Measurements from ENCODE around the gene FOXG1.

FOXG1 gene

DNA sequence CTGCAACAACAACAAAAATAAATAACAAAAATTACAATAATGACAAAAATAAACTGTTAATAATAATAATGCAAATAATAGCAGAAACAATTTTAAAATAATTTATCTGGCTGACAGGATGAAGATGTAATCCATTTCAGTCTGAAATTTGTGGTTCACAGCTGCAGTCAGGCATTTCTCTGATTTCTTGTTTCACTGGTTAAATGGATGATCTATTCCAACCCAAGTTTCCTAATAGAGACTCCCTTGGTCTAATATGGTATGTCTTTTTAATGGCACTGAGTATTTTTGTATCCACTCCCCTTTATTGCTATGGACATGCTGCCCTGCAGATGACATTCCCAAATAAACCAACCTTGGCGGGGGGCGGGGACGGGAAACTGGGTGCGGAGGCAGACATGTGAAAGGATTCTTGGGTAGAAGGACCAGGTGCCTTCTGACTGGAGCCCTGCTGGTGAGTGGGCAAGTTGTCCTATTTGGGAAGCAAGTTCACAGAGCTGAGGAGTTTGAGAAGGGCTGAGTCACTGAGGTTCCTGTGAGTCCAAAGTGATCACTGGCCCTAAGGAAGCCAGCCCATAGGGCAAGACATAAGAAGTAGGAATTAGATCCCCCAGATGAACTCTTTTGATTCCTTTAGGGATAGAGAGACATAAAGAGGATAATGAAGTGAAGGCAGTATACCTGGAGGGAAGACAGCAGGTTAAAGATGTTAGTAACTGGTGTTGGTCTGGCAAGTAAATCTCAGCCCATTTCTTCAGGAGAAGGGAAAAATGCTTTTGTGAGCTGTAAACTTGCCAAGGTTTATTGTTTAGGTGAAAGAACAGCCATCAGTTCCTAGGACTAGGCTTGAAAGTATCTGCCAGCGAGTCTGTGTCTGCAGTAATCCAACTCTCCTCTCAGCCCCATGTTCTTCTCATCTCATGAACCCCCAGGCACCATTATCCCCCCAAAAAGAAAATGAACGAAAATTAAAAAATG lies 14.5 kb downstream of the FOXG1 start:
- in situ Hi-C loops (cut with HindIII; ENCODE audit: low sequenced_read_pairs), result no loop called here

DNA sequence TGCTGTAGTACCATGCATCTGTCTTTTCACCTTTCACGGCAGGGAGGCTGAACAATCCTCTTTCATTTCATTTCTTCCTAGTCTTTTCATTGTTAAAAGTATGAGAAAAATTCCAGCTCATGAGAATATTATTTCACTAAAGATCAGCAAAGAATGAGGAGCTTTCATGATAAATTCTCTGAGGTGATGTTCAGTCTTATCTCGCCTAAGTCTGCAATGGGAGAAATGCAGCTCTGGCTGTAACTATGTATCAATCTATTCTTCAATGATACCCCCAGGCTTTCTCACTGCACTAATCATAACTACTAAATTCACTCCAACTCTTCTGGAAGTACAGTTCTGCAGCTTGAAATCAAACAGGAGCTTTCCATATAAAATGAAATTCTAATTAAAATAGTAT lies 15.7 kb downstream of the FOXG1 start:
- H3K4me3 ChIP-seq (ENCODE audit: low read depth, low read length), result no peak overlapping the region
- in situ Hi-C loops (cut with HindIII; ENCODE audit: low sequenced_read_pairs), result no loop called here
- TF ChIP-seq, protein P1, sequence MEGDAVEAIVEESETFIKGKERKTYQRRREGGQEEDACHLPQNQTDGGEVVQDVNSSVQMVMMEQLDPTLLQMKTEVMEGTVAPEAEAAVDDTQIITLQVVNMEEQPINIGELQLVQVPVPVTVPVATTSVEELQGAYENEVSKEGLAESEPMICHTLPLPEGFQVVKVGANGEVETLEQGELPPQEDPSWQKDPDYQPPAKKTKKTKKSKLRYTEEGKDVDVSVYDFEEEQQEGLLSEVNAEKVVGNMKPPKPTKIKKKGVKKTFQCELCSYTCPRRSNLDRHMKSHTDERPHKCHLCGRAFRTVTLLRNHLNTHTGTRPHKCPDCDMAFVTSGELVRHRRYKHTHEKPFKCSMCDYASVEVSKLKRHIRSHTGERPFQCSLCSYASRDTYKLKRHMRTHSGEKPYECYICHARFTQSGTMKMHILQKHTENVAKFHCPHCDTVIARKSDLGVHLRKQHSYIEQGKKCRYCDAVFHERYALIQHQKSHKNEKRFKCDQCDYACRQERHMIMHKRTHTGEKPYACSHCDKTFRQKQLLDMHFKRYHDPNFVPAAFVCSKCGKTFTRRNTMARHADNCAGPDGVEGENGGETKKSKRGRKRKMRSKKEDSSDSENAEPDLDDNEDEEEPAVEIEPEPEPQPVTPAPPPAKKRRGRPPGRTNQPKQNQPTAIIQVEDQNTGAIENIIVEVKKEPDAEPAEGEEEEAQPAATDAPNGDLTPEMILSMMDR (IDR thresholded peaks at IDR 0.05; ENCODE audit: low read depth, low read length), result no peak
- DNase-seq (ENCODE audit: low read depth, low spot score), result no peak

More for the DNA sequence above, 14.5 kb downstream of the FOXG1 start:
- no peak for DNase-seq (ENCODE audit: low read depth, low spot score)
- H3K4me3 ChIP-seq (ENCODE audit: low read depth, low read length), result no peak overlapping the region
- TF ChIP-seq, protein P1 (IDR thresholded peaks at IDR 0.05; ENCODE audit: low read depth, low read length), result no peak

DNA sequence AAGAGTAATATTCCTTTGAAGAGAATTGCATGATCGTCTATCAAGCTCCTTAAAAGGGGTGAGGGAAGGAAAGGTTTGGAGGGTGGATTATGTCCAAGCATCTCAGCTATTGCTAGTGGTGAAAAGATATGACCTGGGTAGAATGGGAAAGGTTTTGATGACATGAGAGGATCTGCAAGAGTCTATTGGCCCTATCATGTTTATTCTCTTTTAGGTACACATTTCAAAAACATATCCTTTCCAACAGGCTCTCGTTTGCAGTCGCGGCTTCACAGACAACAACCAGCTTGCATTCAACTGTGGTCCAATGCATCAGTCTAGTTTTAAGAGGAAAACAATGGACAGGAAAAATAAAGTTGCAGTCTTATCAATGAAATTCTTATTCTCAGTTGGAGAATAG lies 17.1 kb downstream of the FOXG1 start:
- in situ Hi-C loops (cut with HindIII; ENCODE audit: low sequenced_read_pairs), result no loop called here
- H3K4me3 ChIP-seq (ENCODE audit: low read depth, low read length), result no peak overlapping the region
- no peak for DNase-seq (ENCODE audit: low read depth, low spot score)
- TF ChIP-seq, protein P1 (IDR thresholded peaks at IDR 0.05; ENCODE audit: low read depth, low read length), result no peak

DNA sequence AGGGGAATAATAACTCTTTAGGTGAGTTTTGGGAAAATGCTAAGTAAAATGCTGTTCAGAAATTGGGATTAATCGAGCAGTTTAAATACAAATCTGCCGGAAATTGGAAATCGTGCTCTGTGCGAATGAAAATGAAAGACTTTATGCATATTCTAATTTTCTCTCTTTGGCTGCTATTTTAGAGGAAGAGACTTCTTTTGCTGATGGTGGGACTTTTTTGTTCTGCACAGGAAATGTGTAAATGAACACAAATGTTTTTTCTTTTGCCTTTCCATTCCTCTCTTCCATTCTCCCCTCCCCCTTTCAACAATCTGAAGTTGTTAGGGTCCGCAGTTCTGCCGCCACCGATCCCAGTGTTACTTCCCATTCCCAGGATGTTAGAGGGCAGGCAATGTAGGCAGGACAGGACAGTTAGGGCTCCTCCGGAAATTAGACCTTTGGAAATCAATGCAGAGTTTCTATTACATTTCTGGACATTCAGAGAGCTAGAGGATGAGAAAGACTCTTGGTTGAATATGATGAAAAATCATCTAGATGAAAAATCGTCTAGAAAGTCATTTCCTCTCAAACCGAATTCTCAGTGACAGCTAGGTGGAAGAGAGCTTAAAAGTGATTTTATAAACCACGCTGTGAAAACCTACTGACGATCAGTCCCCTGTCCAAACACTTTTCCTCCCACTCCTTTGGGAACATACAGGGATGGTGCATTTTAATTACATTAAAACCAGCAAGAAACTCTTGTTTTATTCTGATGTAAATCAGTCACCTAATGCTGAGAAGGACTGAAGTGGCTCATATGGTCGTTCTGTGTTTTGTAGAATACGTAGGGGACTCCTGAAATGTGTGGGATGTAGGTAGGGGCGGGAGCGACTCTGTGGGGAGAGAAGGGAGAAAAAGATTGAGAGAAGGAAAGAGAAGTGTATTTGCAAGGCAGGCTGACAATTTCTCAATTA lies 17.8 kb downstream of the FOXG1 start:
- H3K4me3 ChIP-seq (ENCODE audit: low read depth, low read length), result peak overlapping the region; percentile 47
- in situ Hi-C loops (cut with HindIII; ENCODE audit: low sequenced_read_pairs), result no loop called here
- no peak for DNase-seq (ENCODE audit: low read depth, low spot score)
- TF ChIP-seq, protein P1 (IDR thresholded peaks at IDR 0.05; ENCODE audit: low read depth, low read length), result no peak

DNA sequence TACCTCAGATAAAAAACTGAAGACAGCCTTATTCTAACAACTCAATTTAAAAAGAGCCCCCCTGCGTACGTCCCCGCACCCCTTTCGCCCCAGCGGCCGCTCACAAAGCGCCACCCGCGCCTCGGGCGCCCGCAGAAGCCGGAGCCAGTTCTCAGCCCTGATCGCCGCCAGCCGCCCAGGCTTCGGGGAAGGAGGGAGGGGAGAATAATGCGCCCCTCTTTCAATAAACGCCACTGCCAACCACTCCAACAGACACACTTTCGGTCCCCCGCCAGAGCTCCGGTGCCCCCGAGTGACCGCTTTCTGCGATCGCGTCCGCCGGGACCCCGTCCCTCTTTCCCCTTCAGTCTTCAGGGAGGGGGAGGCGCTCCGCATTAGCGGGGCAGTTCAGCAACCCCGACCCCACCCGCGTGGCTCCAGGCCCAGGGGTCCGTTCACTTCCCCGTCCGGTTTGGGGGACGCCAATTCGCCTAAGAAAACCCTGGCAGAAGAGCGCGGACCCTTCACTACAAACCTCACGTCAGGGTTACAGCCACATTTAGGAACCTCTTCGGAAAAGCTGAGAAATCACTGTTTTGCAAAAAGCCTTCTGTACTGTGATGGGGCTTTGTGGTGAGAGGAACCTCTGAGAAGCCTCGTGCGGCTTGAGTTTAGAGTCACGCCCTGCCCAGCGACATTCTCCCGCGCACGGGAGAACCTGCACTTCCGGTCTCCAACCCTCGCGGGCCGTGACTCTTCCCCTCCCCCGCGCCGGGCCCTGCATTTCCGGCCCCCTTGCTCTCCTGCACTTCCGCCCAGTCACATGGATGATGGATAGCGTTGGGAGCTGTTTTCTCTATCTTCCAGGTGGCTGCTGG lies 18.7 kb downstream of the FOXG1 start:
- in situ Hi-C loops (cut with HindIII; ENCODE audit: low sequenced_read_pairs), result no loop called here
- no peak for DNase-seq (ENCODE audit: low read depth, low spot score)
- peak overlapping the region; percentile 47 for H3K4me3 ChIP-seq (ENCODE audit: low read depth, low read length)
- TF ChIP-seq, protein P1 (IDR thresholded peaks at IDR 0.05; ENCODE audit: low read depth, low read length), result no peak
